T-helper 1 cell (primary cell): ENCODE data around the gene RFLNA.
"Not testable (repeated sequence)": the region's sequence is repeated elsewhere in the genome, so short reads cannot be mapped to it uniquely, and the experiment has no call there.

Experiments used
- DNase-seq, 5 donors: peaks; one replicate each; pipeline ENCODE4 v3.0.0-alpha.2; 2012 to 2020

Gene RFLNA

DNA sequence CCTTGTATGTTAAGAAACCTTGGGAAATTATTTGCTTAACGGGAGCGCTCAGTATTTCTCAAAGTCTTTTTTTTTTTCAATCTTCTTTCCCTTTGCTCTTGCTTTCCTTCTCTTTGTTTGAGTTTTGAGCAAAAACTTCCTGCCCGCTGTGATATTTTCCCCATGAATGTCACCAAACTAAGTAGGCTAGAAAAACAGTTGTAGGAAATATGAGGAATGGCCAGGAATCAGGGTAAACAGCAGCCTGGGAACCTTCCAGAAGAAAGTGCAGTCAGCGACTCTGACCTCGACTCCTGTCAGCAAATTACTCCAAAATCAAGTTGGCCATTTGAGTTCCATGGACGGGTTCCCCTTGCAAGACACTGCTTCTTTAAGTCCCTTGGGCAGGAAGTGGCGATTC, 11.6 kb upstream of the RFLNA start:
- DNase-seq = no peak

DNA sequence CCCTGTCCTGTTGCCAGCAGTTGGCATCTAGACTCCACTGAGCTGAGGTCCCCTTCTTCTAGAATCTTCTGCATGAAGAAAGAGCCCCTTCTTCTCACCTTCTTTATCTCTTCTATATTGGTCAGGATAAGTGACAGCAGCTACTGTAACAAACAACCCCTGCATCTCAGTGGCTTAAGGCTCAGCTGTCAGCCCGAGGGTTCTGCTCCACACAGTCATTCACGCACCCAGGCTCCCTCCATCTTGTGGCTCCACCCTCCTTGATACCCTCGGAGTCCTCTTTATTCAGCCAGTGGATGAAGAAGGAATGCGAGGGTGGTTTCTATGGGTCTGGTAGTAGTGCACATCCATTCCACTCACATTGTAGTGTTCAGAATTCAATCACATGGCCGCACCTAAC, 10.5 kb upstream of the RFLNA start:
- no peak for DNase-seq

DNA sequence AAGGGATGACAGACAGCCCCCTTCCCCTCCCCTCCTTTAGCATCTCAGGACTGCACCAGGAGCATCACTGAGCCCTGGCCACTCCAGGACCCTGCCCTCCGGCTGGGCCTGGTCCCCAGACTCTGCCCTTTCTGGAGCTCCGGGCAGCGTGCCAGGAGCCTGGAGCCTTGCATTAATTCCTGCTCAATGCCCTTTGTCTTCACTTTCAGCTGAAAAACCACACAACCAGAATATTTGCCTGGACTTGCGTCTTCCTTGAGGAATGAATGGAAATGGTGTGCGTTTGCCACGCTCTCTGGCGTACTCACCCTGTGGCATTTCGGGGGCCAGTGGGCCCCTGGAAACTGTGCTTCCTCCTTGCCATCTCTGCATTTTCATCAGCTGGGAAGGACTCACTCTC, 8.5 kb upstream of the RFLNA start:
- no peak for DNase-seq

DNA sequence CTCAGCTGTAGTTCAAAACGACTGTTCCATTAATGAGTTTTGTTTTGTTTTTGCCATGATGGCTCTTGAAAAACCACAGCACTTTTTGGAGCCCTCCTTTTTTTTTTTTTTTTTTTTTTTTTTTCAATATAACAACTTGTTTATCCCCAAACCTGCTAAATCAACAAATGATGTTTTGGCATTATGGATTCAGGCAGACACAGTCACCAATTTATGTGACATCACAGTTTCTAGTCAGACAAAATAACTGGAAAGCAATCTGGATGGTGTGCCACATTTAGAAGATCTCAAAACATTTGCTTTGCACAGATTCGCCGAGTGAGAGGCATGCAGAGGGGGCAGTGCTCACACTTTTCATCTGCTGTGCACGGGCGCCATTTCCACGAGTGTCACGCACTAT, 7.9 kb upstream of the RFLNA start:
- no peak for DNase-seq

DNA sequence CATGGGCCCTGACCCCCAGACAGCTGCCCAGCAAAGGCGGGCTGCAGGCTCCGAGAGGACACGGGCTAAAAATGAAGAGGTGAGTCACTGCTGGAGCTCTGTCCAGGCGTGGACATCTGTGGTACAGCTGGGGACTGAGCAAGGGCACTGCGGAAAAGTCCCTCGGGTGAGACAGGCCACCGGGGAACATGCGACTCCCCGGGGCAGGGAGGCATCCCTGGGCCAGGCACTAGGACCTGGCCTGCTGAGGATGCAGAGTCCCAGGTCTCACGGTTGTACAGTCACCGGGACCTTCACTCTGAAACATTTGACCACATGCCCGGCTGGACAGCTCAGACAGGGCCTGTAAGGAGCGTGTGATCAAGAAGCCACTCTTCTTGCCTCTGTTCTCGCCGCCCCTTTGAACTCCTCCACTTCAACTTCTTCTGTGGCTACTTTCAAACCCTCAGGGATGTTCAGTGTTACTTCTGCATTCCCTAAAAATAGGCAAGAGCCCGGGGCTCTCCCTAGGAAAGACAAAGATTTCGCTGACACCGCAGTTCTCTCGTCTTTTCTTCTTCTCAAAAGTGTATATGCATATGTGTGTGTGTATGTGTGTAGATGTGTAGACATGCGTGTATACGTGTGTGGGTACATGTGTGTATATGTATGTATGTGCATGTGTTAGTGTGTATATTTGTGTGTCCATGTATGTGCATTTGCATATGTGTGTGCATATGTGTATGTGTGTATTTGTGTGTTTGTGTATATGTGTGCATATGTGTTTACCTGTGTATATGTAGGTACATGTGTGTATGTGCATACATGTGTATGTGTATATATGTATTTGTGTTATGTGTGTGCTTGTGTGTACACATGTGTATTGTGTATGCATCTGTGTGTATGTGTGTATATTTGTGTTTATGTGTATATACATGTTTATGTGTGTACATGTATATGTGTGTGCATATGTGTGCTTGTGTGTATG, 5.0 kb upstream of the RFLNA start:
- DNase-seq = no peak

DNA sequence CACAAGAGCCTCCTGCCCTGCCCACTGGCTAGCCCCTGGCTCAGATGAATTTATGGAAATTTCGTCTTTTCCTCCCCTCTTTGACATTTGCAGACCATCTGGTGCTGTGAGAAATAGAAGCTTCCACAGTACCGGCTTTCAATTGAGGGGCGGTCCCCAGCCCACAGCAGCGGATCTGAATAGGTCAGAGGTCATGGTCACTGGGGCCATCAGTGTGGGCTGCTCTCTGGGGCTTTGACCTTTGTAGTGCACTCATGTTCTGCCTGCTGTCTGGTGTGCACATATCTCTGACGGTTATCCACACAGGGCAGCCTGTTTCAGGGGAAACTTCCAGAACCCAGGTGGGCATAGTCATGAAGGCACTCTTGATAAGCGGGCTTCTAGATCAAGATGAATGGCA, 2.5 kb upstream of the RFLNA start:
- no peak for DNase-seq

DNA sequence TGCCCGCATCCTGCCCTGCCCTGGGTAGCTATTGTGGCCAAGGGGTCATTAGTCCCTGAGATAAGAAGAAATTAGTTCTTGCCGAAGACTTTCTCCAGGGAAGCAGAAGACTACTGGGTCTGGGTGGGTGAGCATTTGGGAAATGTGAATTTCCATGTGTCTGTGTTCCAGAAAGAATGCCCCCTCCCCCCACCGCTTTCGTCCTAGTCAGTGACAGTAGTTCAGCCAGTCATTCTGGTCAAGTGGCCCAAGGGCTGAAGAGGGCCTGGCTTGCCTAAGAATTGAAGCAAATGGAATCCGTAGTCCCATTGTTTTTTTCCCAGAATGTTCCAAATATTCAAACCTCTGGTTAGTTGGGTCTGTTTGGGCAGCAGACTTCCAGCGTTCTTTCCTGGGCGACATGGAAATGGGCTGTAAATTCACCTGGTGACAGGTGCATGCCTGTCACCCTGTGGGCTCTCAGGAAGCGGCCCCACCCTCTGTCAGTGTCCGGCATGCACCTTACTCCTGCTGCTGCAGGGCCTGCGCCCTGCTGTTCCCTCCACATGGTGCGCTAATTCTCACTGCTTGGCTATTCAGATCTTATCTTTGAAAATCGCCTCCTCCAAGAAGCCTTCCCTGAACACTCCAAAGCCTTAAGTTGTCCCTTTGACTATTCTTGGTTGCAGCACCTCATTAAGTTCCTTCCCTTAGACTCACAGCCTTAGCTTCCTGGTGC, 1.4 kb upstream of the RFLNA start:
- no peak for DNase-seq

DNA sequence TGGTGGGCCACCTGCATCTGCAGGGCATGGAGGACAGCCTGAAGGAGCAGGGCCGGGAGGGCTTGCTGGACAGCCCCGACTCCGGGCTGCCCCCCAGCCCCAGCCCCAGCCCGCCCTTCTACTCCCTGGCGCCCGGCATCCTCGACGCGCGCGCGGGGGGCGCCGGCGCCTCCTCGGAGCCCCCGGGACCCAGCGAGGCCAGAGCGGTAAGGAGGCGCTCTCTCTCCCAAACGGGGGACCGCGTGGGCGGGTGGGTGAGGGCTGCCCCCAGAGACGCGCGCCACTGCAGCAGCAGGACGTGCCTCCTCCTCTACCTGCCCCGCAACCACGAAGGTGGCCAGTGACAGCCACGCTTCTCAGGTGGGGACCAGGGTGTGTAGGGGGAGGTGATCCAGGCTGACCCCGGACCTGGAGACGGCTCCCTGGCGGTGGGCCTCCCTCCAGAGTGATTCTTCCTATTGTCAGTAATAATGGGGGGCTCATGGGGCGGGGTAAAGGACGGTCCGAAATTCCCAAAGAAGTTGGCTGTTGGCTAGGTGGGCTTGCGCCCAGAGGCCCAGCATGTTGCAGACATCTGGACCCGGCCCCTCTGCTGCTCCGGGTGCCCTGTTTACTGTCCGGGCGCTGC, 652 bp downstream of the RFLNA start:
- DNase-seq = no peak

DNA sequence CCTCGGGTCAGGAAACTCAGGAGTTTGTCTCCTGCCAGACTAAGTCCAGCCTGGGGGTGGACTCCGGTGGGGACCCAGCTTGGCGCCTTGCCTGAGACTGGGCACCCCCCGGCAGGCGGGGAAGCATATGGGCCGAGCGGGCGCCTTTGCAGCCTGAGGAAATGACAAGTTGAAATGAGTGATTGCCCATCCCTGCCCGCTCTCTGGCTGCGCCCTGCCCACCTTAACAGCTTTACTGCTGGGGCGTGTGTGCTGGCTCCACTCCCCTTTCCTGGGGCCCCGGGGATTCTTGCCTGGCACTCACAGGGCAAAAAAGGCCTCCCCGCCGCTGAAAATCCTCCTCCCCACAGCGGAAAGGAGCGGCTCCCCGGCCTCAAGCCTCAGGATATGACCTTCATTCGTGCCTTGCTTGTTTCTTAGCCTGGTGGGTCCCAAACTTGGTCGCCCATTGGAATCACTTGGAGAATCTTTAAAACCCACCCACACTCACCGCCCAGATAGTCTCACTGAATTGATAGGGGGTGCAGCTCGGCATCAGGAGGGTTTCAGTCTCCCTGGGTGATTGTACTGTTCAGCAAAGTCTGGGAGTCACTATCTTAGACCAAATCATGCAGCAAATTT, 1.5 kb downstream of the RFLNA start:
- no peak for DNase-seq

DNA sequence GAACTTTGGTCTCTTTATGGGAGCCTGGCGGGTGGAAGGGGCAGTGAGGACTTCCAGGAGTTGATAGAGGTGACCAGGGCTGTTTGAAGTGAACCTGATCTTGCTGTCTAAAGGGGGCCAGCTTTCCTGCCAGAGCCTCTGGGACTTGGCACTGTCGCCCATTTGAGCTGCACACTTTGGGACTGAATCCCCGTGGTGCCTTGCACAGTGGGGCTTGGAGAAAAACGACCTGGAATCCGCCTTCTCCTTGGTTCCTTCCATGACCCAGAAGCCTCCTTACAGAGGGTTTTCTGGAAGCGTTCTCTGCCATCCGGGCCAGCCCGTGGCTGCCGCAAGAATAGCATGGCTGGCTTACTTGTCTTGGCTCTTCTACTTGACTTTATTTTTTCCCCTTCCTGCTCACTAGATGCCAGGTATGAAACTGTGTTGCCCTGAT, 2.0 kb downstream of the RFLNA start:
- no peak for DNase-seq

DNA sequence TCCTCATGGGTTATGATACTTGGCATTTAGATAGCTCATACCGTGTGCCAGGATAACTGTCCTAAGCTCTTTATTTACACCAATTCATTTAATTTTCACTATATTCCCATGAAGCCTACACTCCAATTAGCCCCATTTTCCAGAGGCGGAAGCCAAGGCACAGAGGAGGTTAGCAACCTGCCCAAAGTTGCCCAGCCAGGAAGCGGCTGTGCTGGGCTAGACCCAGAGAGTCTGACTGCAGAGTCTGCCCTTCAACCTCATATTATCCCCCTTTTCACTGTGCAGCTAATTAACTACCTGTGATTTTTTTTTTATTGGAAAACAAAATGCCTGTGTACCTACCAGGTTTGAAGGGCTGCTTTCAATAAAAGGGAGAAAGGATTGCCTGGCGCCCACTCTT, 2.5 kb downstream of the RFLNA start:
- no peak for DNase-seq

DNA sequence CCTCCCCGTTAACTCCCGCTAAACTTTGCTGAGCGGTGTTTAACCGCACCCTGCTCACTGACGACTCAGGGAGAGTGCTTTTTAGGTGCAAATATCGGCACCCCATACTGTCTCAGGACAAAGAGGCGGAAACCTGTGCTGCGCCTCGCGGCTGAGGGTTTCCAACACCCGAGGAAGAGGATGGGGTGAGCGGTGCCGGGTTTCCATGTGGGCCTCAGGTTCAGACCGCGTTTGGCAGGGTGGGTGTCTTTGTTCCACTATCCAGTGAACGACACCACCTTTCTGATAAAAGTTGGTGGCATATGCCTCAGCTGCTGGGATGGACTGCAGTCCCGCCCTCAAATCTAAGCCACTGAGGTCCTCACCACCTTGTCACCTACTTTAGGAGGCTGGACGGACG, 3.0 kb downstream of the RFLNA start:
- DNase-seq = no peak

DNA sequence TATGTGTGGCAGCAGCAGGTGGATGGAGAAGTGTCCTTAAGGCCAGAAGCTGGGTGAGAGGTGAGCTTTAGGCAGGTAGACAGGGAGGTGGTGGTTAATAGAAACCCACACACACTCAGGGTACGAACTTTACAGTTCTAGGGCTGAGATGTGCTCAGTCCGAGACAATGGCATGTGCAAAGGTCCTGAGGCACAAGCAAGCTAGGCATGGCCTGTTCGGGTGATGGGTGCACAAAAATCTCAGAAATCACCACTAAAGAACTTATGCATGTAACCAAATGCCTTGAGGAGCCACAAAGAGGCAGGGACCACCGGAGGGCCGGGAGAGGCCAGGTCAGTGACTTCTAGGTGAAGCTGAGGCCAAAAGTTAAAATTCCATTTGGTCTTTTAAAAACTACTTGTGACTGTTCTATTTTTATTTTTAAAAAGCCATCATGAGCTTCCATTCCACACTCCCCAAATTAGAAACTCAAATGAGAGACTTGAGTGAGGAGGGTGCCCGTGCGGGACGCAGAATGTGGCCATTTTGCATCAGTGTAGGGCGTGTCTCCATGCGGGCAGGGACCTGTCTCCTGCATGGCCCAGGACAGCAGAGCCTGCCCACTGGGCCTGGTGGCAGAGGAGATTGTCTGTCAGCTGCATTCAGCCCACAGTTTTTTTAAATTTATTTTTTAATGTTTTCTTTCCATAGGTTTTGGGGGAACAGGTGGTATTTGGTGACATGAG, 4.0 kb downstream of the RFLNA start:
- DNase-seq = no peak

DNA sequence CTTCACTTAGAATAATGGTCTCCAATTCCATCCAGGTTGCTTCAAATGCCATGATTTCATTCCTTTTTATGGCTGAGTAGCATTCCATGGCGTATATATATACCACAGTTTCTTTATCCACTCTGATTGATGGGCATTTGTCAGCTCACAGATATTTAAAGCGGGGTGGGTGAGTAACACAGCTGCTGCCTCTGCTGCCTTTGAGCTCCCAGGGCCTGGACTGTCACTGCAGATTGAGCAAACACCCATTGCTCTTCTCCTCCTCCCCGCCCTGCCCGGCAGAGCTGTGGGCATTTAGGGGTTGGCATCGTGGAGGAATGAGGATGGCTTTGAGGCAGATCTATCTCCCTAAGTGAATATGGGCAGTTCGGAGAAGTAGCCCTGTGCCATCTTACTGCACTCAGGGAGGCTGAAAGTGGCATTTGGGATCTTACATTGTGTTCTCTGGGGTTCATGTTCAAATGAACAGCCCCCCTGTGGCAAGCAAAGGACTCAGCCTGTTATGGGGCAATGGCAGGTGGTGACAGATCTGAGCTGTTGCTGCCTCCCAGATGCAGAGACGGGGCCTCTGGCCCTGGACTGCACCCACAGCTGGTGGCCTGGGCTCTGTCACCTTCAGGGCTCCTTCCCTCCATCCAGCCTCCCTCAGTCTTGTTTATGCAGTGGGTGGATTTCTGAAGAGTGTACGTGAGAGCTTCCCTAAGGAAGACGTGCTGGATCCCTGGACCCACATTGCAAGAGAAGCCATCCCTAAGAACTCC, 4.9 kb downstream of the RFLNA start:
- DNase-seq = no peak

DNA sequence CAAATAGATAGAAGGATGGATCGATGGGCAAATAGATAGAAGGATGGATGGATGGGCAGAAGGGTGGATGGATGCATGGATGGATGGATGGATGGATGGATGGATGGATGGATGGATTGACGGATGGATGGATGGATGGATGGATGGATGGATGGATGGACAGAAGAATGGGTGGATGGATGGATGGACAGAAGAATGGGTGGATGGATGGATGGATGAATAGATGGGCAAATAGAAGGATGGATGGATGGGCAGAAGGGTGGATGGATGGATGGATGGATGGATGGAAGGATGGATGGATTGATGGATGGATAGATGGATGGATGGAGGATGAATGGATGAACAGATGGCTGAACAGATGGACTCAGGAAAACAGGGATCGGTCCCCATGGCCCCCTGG, 5.8 kb downstream of the RFLNA start:
- not testable (repeated sequence) for DNase-seq

DNA sequence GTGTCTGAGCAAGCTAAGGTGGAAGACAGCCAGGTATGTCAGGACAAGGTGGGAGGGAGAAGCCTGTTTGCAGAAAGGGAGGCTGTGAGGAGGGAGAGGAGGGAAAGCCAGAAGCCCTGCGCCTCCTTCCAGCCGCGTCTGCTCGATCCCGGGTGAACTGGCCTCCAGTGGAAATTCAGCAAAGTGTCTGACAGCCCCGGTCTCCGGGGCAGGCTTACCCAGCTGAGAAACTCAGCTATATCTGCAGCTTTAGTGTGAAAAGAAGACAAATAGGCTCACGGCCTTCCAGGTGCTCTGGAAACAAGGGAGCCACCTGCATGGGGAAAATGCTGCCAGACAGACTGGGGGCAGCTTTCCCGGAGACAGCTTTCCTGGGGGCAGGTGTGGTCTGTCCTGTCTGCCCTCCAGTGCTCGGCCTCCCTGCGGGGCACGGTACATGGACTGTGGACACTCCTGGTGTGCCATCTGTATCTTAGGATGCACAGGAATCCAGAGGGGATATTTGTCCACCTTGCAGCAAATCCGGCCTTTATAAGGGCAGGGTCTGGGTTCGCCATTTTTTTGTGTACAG, 6.3 kb downstream of the RFLNA start:
- DNase-seq = no peak

DNA sequence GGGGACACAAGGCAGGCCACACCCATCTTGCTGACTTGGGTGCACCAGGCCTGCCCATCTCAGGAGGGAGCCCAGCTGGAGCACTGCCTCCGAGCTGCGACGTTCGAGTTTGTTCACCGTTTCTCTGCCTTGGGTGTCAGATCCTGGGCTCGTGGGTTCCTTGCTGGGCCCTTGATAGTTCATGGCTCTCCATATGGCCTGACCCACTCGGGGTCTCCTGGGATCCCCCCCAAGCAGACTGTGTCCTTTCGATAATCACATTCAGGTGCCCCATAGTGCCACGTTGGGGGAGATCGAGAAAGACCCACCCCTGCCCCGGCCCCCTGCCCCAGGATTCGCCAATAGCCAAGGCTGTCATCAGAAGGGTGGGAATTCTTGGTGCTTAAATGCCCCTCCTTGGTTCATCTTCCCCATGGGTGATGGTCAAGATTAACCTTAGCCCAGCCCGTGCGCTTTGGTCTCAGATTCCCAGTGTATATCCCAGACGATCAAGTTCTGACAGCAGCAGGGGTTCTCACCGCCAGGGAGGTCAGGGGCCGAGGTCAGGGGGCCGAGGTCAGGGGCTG, 7.4 kb downstream of the RFLNA start:
- no peak for DNase-seq

DNA sequence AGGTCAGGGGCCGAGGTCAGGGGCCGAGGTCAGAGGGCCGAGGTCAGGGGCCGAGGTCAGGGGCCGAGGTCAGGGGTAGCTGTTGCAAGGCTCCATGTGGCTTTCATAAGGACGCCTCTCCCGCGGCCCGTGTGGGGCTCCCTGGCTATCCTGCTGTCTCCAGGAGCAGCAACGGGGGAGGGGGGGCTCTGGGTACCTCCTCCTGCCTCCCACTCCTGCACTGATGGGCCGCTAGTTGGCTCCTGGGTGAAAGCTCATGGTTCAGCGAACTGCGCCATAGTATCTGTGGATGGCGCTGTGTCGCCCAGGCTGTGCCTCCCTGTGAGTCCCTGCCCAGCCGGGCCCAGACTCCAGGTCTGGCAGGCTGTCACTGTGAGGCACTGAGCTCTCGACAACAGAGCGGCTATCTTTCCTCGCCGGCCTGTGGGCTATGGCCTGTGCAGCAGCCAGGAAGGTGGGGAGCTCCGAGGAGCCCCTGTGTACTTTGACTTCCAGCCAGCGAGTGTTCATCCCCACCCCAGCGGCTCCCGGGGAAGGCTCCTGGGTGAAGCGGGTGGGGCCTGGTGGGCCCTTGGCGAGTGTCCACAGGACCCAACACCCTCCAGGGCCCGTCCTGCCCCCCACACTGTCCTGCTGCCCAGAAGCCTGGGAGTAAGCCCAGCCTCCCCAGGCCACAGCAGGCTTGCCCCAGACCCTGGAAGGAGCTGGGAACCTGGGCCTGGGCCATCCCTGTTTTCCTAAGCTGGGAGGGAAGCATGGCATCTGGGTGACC, 8.1 kb downstream of the RFLNA start:
- DNase-seq = no peak

DNA sequence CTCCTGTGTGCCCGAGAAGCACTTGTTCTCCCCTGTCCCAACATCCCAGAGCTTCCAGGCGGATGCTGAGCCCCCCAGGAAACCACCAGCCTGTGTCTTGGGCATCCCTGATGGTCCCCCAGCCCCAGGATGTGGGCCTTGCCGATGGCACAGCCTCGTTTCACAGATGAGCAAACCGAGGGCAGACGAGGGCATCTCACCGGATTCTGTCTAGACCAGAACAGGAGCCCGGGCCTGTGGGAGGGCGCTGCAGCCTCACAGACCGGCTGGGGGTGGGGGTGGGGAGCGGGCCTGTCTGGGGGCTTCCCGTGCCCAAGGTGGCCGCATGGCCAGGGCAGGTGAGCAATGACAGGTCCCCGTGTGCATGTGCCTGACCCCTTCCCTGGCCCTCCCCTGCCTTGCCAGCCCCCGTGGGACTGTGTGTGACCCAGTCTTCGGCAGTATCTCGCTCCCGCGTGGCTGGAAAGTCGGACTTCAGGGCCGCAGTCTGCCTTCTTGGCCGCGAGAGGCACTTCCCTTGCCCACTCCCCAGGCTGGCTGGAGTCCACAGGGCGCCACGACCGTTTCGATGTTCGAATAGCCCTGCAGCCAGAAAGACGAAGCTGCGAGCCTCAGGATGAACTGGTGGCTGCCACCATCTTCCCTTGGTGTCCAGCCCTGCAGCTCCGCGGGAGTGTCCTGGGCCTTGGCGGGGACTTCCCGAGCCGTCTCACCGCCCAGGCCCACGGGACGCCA, 8.9 kb downstream of the RFLNA start:
- no peak for DNase-seq
